Testis (tissue), 3 donors: ENCODE measurements around the gene TLR2. TPM values are rescaled to one million over a fixed set of nuclear protein-coding genes. Genes with fewer than 3 reads are reported as not detected.

Experiments
- DNase-seq: peaks from one replicate; pipeline ENCODE4 v3.0.0-alpha.2; 2019
- H3K27ac ChIP-seq, 2 donors: fragments of 200-600 bp; sonication (generic); one replicate each; pipeline ENCODE4 v1.5.1; 2019
- H3K27me3 ChIP-seq: fragments of 200-600 bp; sonication (generic); one replicate; pipeline ENCODE4 v1.5.1; 2019
- H3K36me3 ChIP-seq: fragments of 200-600 bp; sonication (generic); one replicate; pipeline ENCODE4 v1.5.1; 2017; ENCODE audit warnings: low read depth; ENCODE audit errors: missing control alignments
- H3K4me1 ChIP-seq: fragments of 200-600 bp; sonication (generic); one replicate; pipeline ENCODE4 v1.5.1; 2019
- H3K4me3 ChIP-seq, 2 donors: fragments of 200-600 bp; sonication (generic); one replicate each; pipeline ENCODE4 v1.5.1; 2017 to 2019
- H3K9me3 ChIP-seq: fragments of 200-600 bp; sonication (generic); one replicate; pipeline ENCODE4 v1.5.1; 2017
- POLR2A ChIP-seq: fragments of 450-650 bp; IDR thresholded peaks from one replicate; pipeline ENCODE4 v1.6.1; 2017; ENCODE audit warnings: antibody characterized with exemption, mild to moderate bottlenecking, moderate library complexity
- WGBS, 2 donors: methylation state at CpG; one replicate each; pipeline ENCODE4 v1.1.5; 2018; 5-methylcytosine and 5-hydroxymethylcytosine counted together
- intact Hi-C: fragments of 100-400 bp; cut with DNase I; formaldehyde crosslinking; loops from one replicate; pipeline ENCODE4 v1.15.1; 2023; ENCODE audit warnings: low total_unique reads
- polyA plus RNA-seq: library from polyadenylated mRNA; stranded (reverse); fragments of 350-450 nt; fragmentation: Illumina TruSeq; extraction: RNeasy Lipid Tissue Mini Kit (QIAGEN cat#74804); gene quantifications from one replicate; pipeline ENCODE4 v1.2.3, GENCODE V29; 2014; ENCODE audit warnings: low read depth, low replicate concordance; ENCODE audit not compliant: insufficient read depth
- total RNA-seq, 2 donors: library from RNA; depleted of rRNA; stranded (reverse); fragments of >200 nt; gene quantifications; one replicate each; pipeline ENCODE4 v1.2.3, GENCODE V29; 2016
- TF ChIP-seq, protein P1 (sequence below), 3 experiments: fragments of 450-650 bp in 2 of 3; fragments of 200-600 bp in 1 of 3; sonication (generic) in 1 of 3; IDR thresholded peaks; one replicate each; pipeline ENCODE4 v1.5.1; 2016 to 2019; ENCODE audit warnings: antibody characterized with exemption in 3 of 3, mild to moderate bottlenecking in 2 of 3, moderate library complexity in 1 of 3

TLR2 gene
- total and polyA plus RNA-seq, 3 donors from 2014 or later = 5.4 to 12.0 (median 8.7) TPM

DNA sequence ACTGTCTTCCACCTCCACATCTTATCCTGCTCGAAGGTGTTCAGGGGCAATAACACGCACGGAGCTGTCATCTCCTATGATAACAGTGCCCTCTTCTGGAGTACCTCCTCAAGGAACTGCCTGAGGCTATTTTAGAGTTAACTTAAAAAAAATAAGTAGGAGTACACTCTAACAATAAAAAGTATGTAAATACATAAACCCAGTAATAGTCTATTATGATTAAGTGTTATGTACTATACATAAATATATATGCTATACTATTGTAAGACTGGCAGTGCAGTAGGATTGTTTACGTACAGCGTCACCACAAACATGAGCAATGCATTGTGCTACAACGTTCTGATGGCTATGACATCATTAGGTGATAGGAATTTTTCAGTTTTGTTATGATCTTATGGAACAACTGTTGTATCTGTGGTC lies 34.5 kb upstream of the TLR2 start:
- intact Hi-C loops = no loop called here
- DNase-seq = no peak
- no peaks in the 10 kb centered on the region for H3K9me3 ChIP-seq
- no peak overlapping the region for H3K4me3 ChIP-seq
- no peak overlapping the region for H3K27ac ChIP-seq
- H3K27me3 ChIP-seq = no peaks in the 10 kb centered on the region
- H3K36me3 ChIP-seq = no peaks in the 10 kb centered on the region
- no peaks in the 10 kb centered on the region for H3K4me1 ChIP-seq
- 67 to 73% methylated on average over 6 of the region's 6 CpGs for WGBS, 2 donors
- TF ChIP-seq, protein P1, sequence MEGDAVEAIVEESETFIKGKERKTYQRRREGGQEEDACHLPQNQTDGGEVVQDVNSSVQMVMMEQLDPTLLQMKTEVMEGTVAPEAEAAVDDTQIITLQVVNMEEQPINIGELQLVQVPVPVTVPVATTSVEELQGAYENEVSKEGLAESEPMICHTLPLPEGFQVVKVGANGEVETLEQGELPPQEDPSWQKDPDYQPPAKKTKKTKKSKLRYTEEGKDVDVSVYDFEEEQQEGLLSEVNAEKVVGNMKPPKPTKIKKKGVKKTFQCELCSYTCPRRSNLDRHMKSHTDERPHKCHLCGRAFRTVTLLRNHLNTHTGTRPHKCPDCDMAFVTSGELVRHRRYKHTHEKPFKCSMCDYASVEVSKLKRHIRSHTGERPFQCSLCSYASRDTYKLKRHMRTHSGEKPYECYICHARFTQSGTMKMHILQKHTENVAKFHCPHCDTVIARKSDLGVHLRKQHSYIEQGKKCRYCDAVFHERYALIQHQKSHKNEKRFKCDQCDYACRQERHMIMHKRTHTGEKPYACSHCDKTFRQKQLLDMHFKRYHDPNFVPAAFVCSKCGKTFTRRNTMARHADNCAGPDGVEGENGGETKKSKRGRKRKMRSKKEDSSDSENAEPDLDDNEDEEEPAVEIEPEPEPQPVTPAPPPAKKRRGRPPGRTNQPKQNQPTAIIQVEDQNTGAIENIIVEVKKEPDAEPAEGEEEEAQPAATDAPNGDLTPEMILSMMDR (IDR thresholded peaks at IDR 0.05) = peak in 1 of 3 experiments; percentile 21
- no peak for TF ChIP-seq POLR2A

DNA sequence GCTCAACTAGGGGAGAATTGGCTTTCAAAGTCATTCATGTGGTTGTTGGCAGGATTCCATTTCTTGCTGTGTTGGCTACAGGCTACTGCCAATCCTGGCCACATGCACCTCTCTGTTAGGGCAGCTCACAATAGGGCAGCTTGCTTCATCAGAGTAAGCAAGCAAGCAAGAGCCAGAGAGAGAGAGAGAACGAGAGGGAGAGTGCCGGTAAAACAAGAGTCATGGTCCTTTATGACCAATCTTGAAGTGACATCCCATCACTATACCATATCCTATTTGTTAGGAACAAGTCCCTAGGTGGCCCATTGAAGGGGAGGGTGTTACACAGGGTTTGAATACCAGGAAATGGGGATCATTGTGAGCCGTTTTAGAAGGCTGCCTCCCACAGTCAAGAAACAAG lies 33.0 kb upstream of the TLR2 start:
- Histone ChIP-seq H3K4me3 (no peak overlapping the region), H3K27me3 (no peaks in the 10 kb centered on the region), H3K9me3 (no peaks in the 10 kb centered on the region), H3K27ac (peak overlapping the region in 1 of 2 donors; percentile 52), H3K4me1 (no peaks in the 10 kb centered on the region), H3K36me3 (no peaks in the 10 kb centered on the region)
- WGBS, 2 donors = 66 to 68% methylated on average over 3 of the region's 3 CpGs
- intact Hi-C loops = no loop called here
- no peak for DNase-seq
- TF ChIP-seq POLR2A = no peak
- TF ChIP-seq, protein P1 (IDR thresholded peaks at IDR 0.05) = no peak

DNA sequence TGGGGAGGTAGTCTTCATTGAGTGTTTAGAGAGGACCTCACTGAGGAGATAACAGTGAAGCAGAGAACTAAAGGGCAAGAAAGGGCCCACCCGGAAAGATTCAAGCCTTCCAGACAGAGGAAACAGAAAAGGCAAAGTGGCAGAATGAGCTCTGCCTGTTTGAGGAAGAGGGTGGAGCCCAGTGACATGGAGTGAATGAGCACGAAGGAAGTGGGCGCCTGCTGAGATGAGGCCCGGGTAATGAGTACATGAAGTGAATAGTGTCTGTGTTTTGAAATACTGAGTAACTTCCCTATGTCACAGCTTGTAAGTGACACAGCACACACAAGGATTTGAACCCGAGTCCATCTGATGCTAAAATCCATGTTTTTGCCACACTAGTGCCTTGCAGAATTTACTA lies 32.5 kb upstream of the TLR2 start:
- H3K36me3 ChIP-seq = no peaks in the 10 kb centered on the region
- peak overlapping the region in 1 of 2 donors; percentile 52 for H3K27ac ChIP-seq
- no peaks in the 10 kb centered on the region for H3K4me1 ChIP-seq
- H3K4me3 ChIP-seq = no peak overlapping the region
- no peaks in the 10 kb centered on the region for H3K9me3 ChIP-seq
- intact Hi-C loops = no loop called here
- no peak for TF ChIP-seq POLR2A
- TF ChIP-seq, protein P1 (IDR thresholded peaks at IDR 0.05) = no peak
- DNase-seq = peak; percentile 35
- H3K27me3 ChIP-seq = no peaks in the 10 kb centered on the region
- 66 to 67% methylated on average over 5 of the region's 5 CpGs for WGBS, 2 donors

DNA sequence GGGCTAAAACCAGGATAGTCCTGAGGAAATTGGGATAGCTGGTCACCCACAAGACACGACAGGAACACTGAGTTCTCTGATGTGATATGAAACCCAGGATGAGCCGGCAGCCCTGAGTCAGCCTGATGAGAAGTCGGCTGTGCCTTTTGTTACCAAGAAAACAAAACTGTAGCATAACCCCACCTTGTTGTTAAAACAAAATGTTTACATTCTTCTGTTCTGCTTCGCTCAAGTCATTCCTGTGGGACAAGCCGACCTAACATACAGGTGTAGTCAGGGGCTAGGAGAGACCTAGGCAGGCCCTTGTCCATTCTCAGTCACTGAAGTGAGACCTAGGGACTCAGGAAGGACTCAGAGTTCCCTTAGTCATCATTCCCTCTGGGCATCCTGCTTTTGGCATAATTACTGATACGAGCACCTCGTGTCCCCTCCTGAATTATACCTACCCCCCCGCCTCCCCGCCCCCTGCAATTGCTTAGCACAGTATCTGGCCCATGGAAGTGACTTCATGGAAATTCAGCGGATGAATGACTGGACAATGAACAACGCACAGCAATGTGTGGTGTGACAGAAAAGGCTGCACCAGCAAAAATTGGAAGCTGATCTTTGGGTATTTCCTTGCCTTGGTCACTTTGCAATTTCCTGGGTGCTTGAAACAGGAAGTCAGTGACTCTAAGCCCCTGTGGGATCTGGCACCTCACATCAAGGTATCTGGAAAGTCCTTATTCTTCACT lies 31.9 kb upstream of the TLR2 start:
- H3K36me3 ChIP-seq = no peaks in the 10 kb centered on the region
- H3K27ac ChIP-seq = no peak overlapping the region
- no peaks in the 10 kb centered on the region for H3K4me1 ChIP-seq
- H3K4me3 ChIP-seq = no peak overlapping the region
- WGBS, 2 donors = 71 to 78% methylated on average over 11 of the region's 11 CpGs
- H3K9me3 ChIP-seq = no peaks in the 10 kb centered on the region
- peak; percentile 23 for DNase-seq
- no peaks in the 10 kb centered on the region for H3K27me3 ChIP-seq
- intact Hi-C loops = no loop called here
- TF ChIP-seq, protein P1 (IDR thresholded peaks at IDR 0.05) = no peak
- no peak for TF ChIP-seq POLR2A
